NCI-H524 treated with DMSO at 0.1 percent for 48 hours (cell line): ENCODE measurements around the gene PPFIA1.
"Not testable (repeated sequence)": the region's sequence is repeated elsewhere in the genome, so short reads cannot be mapped to it uniquely, and the experiment has no call there.

Experiments
- DNase-seq: peaks from one replicate; lab custom pipeline; 2025; lab: John Stamatoyannopoulos, UW

The PPFIA1 gene

DNA sequence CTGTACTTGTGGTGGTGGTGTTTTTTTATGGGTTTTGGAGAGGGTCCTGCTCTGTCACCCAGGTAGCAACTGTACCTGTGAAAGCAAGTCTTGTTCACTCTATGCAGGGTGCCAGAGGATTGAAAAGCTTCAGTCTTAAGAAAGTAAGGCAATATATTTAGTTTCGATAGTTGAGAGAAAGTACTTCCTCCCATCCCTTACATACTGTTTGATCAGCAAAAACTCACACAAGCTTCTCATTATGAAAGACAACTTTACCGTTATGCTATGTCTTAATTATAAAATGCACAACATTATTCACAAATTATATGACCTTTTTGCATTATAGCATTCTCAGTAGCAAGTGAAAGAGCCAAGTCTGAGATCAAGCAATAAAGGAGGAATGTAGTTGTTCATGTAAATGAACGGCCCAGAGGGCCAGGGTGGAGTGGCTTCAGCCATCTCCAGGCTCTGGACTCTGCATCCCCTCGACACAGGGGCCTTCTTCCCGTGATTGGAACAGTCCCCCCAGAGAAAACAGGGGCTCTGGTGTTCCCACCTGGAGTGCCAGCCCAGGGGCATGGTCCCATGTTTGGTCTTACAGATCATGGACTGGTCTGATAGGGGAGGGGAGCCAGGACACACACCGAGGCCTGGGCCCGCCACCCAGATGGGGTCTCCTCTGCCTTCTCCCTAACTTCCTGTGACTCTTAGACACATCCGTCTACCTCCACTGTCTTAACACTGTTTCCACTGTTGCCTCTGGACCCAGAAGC lies 89.1 kb downstream of the PPFIA1 start:
- no peak for DNase-seq

DNA sequence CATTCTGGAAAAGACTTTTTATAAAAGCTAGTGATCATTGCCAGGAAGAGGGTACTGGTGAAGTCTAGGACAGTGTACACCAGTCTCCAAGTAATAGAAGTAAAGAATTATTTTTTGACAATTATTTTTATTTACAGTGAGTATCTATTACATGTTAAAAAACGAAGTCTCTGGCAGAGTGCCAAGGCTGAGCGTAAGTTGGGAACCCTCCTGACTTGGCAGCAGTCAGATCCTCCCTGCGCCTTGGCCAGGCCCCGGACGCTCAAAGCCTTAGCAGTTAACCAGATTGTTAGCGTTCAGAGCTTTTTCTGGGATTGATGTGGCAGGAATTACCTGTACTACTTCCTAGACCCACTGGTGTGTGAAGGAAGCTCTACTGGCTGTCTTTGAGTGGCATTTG lies 89.7 kb downstream of the PPFIA1 start:
- no peak for DNase-seq

GRCh38 chr11:70364178-70364577 lies 93.7 kb downstream of the PPFIA1 start:
- DNase-seq: no peak

DNA sequence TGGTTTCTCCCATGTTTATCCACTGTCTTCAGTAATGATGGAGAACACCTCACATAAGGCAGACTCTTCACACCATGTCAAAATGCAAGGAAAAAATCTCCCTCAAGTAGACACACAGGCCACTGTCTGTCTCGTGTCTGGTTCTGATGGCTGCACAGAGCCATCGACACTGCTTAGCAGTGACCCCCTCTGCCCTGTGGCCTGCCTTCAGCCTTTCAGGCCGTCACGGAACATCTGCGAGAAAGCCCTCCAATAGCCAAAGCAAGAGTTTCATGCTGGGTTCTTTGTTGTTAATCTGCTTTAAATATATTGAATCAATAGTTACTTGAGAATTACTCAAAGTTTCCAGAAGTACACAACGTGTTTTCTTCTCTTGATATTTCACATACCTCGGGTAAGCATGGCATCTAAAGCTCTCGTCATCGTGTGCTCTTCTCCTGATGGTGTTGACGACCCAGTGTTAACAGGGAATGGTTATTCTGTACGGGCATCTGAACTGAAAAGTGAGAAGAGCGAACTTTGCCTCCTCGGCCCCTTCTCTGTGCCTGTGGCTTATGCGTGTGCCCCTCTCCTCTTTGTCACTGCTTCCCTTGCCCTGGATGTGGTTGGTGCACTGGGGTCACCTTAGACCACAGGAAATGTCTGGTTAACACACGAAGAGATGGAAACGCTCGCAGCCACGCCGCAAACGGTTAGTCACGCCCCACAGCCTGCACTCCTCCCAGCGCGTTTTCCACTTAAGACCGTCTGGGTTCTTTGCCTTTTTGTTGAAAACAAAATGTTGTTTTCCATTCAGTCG lies 94.5 kb downstream of the PPFIA1 start:
- DNase-seq: no peak

GRCh38 chr11:70365544-70365927 lies 95.0 kb downstream of the PPFIA1 start:
- no peak for DNase-seq

DNA sequence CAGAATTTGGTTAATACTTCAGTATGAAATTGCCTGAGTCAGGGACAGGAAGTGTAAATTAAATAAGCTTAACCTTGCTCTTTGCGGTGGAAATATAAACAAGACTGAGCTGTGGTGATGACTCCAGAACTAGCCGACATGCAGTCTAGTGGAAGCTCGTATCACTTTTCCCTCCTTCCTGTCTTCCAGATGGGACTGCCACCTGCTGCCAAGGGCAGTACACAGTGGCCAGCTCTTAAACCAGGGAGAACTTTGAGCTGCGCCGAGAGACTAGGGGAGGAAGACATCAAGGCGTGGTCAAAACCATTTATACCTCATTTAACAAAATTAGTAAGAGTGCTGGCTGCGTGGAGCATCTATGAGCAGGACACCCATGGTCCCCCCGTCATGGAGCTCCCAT lies 96.6 kb downstream of the PPFIA1 start:
- no peak for DNase-seq

DNA sequence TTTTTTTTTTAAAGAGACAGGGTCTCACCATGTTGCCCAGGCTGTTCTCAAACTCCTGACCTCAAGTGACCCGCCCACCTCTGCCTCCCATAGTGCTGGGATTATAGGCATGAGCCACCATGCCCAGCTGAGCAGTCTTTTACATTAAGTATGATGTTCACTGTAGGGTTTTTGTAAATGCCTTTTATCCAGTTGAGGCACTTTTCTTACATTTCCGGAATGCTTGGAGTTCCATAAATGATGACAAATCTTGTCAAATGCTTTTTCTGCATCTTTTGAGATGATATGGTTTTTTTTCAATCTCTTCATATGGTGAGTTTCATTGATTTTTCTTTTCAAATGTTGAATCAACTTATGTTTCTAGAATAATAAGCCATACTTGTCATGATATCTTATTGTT lies 98.5 kb downstream of the PPFIA1 start:
- DNase-seq: no peak

- no peak for DNase-seq
Observed at GRCh38 chr11:70371241-70371640, 100.8 kb downstream of the PPFIA1 start.

GRCh38 chr11:70372076-70372475 lies 101.6 kb downstream of the PPFIA1 start:
- no peak for DNase-seq

- DNase-seq: no peak
Observed at GRCh38 chr11:70376621-70377020, 106.1 kb downstream of the PPFIA1 start.

- no peak for DNase-seq
Observed at GRCh38 chr11:70377645-70378044, 107.2 kb downstream of the PPFIA1 start.

- DNase-seq: no peak
Observed at GRCh38 chr11:70378506-70379134, 108.1 kb downstream of the PPFIA1 start.

DNA sequence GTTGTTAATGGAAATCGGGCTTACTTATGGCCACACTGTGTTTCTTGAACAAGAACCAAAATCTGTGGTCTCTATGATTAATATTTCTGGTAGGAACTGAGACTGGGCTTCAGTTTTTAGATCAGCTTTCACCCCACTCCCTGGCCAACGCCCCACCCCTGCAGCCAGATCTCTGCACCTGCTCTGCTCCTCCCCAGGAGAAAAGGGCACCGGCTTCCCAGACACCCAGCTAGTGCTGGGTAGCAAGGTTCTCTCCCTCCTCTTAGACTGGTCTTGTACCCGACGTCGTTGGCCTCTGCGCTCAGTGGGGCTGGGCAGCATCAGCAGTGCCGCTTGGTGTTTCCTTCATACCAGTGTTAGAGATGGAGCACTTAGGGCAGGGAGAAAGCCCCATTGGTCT lies 110.9 kb downstream of the PPFIA1 start:
- no peak for DNase-seq

DNA sequence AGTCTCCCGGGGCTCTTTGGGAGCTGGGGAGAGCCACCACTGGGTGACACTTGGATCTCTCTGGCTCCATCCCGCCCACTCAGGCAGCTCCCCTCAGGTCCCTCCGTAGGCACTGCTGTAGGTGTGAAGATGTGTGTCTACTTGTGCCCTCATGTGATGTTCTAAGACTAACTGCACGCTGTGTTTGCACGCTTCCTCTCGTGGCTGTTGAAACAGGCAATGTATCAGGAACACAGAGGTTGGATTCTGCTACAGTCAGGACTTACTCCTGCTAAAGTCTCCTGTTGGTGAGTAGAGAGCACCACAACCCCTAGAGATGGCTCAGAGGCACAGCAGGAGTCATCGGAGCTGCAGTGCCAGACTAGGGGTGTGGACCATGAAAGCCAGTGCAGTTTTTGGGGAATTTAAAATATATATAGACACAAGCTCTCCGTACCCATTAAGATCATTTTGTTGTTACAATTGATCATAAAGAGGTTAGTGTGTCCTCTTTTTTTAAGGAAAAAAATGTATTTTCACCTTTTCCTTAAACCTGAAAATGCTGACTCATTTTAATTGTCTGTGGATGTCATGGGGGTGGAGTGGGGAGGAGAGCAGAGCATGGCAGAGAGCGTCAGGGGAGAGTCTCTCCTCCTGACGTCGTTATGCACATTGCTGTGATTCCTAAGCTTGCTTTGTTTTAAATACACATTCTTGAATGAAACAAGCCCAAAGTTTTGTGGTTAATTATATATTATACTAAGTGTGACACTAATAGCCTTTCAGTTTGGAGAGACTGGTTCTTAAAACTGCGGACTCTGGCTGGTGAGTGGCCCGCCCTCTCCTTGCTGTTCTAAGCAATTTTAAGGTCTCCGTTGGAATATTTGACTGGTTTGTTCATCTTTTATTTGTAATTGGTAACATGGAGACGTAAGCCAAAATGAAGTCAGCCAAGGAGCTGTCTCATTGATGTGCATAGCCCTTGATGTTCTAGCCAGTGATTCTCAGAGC lies 111.7 kb downstream of the PPFIA1 start:
- no peak for DNase-seq

GRCh38 chr11:70383664-70384565 lies 113.4 kb downstream of the PPFIA1 start:
- DNase-seq: no peak

- no peak for DNase-seq
Observed at GRCh38 chr11:70384566-70385152, 114.2 kb downstream of the PPFIA1 start.

DNA sequence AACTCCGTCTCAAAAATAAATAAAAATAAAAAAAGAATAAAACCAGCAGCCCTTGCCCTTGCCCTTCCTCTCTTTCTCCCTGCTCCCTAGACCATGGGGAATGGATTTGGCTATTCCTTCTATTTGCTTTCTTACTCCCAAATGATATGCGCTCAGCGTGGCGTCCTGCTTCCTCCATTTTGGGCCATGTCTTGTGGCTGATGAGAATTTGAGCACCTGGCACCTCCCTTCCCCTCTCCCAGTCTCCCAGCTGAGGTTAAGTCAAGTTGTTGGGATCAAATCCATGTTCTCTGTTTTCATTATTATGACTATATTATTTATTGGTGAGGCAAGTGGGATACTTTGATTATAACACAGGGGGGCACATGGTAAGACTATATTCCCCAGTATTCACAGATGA lies 117.1 kb downstream of the PPFIA1 start:
- no peak for DNase-seq

DNA sequence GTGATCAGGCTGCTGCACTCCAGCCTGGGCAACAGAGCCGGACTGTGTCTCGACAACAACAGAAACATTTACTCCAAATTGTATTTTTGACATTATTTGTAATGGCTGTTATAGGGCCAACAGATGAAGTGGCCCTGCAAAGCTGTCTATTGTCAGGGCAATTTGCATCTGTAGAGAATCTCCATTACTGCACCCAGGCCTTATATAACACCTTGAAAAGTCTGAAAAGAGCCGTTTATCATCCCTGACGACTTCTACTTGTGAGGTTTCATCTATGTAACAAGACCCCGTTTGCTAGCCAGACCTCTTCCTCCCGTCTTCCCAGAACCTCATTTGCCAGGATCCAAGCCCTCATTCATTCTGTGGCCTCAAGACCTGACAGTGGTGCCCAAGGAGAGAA lies 118.7 kb downstream of the PPFIA1 start:
- DNase-seq: no peak

DNA sequence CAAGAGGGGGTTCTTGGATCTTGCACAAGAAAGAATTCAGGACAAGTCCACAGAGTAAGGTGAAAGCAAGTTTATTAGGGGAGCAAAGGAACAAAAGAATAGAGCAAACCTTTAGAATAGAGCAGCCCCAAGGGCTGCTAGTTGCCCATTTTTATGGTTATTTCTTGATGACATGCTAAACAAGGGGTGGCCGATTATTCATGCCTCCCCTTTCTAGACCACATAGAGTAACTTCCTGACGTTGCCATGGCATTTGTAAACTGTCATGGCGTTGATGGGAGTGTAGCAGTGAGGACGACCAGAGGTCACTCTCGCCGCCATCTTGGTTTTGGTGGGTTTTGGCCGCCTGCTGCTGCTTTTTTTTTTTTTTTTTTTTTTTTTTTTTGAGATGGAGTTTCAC lies 120.4 kb downstream of the PPFIA1 start:
- DNase-seq: not testable (repeated sequence)

GRCh38 chr11:70394211-70394950 lies 123.9 kb downstream of the PPFIA1 start:
- DNase-seq: no peak
